NCI-H2227 treated with DMSO at 0.1 percent for 48 hours (cell line): ENCODE data around the gene PTPRT.

Experiments used
- DNase-seq: peaks from one replicate; lab custom pipeline; 2025; lab: John Stamatoyannopoulos, UW

Gene PTPRT

DNA sequence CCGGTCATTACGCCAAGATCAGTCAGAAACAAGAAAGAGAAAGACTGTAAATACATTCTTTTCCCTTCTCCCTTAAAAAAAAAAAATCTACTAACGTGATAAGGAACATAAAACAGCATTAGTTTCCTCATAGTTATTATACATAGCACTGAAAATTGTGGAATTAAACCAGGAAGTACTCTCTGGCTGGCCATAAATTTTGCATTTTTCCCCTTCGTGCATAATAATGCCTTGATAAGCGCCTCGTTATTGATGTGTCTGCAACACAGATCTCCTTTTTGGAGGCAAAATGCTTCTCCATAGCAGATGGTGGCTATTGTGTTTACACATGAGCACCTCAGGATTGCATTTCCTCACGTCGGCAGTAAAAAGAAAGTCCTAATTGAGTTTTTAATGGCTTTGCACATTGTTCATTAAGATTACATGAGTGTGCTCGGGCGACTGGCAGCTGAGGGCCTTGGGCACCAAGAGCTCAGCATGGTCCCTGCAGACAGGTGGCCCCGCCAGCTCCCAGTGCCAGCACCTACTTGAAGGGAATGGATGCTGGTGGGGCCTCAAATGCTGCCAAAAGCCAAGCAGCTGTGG is 394.5 kb downstream of the PTPRT start:
- no peak for DNase-seq

DNA sequence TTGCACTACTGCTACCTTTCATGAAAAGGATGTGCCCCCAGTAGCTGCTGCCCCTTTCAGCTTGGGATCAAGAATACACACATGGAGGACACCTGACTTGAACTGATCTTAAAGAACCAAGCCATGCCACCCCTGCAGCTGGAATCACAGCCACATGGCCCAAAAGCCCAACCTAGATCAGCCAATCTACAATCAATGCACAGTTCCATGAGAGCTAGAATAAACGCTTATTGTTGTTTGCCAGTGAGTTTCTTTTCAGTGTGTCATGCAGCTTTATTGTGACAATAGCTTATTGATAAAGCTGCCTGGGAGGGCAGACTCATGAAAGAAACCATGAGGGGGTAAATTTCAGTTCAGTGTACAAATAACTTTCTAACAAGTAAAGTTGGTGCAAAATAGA is 397.7 kb downstream of the PTPRT start:
- no peak for DNase-seq

DNA sequence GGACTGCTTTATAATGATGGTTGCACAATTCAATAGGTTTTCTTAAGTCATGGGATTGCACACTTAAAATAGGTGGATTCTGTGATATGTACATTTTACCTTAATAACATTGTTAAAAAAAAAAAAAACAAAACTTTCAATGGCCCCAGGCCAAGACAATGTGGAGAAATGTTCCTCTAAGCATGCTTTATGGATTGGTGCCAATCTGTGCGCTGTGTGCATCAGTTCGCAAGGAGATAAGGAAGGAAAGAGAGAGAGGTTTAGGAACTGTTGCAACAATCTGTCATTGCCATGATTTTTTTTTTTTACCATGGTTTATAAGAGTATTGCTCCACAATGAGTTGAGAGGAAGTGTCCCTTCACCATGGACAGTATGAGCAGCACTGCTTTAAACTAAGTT is 399.6 kb downstream of the PTPRT start:
- no peak for DNase-seq

DNA sequence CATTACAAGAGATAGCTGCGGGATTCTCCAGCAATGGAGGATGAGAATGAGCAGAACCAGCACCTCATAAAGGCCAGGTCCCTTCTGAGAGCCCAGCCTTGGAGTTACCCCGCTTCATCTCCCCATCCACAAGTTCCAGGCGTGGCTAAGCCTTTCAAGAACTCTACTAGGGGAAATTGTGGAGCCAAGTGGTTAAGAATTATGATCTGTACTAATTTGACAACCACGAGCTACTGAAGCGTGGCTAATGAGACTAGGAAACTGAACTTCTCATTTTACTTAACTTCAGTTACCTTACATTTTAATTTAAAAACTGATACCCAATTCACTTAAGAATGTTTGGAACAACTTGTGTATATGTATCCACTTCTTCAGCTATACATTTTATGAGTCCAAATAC is 401.0 kb downstream of the PTPRT start:
- DNase-seq = no peak

DNA sequence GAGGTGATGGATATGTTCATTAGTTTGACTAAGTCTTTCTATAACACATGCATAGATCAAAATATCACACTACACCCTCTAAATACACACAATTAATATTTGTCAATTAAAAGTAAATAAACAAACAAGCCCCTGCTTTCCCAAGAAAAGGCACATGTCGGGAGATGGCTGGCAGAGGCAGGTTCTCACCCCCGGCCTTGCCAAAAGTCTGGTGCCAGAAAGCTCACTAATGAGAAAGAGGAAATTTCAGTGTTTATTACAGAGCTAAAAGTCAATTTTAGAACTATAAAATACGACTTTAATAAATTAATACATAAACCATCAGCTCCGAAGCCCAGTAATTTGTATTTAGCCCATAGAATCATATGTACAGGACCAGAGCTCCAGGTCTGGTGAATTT is 404.7 kb downstream of the PTPRT start:
- no peak for DNase-seq

DNA sequence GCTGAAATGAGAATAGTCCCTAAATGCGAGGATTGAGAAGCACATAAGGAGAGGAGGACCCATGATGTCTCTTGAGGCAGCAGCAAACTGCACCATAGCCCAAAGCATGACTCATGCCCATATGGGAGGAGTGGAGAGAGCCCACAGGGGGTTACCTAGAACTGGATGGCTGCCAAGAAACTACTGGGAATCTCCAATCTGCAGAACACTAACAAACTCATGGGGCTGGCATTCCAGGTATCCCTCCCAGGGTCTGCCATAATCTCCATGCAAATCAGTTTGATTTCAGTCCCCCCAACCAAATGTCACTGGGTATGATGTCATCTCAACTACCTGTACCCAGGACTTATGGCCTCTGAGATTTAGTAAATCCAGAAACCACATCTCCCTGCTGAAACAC is 410.5 kb downstream of the PTPRT start:
- no peak for DNase-seq

DNA sequence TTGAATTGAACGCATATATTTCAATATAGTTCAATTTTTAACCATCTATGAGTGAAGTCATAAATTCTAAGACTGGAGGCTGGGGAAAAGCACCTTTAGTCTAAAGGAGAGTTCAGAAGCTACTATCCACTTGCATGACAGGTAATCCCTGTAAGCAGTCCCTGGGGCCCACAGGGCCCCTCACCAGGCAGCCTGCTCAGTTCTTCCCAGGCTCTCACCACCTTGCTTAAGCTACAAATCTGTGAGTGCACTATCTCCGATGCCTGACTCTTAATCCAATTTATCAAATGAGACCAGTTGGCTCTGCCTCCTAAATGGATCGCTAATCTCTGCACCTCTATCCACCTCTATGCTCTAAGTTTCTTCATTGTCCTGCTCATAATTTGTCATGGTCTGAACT is 413.8 kb downstream of the PTPRT start:
- no peak for DNase-seq

DNA sequence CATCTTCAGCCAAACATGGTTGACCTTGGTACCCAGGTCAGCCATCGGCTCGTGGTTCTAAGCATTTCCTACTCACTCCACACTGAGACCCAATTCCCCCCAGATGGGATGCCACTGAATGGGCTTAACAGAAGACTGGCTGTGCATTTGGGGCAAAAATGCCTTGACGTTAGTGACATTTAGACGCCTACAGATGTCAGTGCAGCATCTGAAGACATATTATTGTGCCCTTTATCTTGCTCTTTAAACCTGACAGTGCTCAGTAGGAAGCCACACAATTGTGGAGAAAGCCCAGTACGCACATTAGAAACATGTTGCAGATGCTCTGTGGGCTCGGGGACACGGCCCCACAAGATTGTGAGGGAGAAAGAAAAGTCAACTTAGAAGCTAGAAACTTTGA is 414.7 kb downstream of the PTPRT start:
- DNase-seq = no peak

DNA sequence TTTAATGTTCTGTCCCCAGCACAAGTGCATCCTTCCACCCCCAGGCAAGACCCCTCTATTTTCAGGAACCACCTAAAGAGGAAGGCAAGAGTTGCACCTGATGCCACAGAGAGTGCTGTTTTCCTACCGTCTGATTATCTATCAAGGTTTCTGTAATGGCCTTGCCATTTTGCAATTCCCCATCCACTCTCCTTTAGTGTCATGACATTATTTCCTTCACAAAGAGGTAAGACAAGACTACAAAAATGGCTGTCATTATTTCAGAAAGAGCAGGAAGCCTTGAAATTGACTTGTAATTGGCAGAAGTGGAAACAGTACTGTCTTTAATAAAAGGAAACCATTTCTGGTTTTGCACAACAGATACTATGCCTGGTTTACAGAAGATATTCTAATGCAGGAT is 426.7 kb downstream of the PTPRT start:
- no peak for DNase-seq

DNA sequence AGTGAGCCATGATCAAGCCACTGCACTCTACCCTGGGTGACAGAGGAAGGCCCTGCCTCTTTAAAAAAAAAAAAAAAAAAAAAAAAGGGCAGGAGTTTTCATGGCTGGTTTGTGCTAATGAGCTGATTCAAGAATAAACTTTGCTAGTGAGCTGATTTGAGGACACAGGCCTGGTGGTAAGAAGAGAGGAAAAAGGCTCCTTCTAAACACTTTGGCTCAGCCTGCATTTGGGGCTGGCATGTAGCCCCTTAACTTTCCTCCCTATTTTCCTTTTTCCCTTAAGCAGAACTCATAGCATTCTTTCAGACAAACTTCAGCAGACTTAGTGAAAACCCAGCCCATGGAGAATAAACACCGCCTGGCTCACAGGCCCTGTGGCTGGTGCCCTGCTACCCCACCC is 432.7 kb downstream of the PTPRT start:
- DNase-seq = no peak

DNA sequence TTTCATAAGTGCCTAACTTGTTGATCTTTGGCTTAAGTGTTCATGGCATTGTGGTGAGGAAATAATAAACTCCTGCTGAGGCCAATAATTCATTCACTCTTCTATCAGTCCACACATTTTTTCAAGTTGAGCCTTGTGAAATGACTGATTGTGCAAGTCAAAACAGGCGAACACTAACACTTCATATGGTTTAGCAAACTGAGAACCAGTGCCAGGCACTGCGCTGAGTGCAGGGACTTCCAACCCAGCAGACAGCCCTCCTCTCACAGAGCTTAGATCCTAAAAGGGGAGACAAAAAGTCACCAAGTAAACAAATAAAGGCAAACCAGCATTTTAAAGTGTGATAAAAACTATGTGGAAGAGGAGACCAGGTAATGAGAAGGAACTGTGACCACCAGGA is 435.0 kb downstream of the PTPRT start:
- DNase-seq = no peak

DNA sequence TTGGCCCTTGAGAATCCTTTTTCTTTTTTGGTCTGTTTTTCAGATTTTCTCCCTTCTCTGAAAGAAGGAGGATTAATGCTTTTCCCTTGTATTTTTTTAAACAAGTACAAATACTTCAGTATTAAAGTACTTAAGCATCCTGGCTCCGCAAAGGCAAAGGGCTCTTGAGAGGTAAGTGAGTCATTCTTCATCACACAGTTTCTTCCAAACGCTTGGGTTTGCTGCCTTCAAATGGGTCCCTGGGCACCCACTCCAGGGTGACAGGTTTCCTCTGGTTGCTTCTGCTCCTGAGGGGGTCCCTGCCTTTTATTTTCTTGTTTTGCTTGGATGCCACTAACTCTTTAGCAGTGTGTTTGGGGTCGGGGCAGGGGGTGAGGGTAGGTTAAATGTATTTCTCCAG is 437.1 kb downstream of the PTPRT start:
- DNase-seq = no peak

DNA sequence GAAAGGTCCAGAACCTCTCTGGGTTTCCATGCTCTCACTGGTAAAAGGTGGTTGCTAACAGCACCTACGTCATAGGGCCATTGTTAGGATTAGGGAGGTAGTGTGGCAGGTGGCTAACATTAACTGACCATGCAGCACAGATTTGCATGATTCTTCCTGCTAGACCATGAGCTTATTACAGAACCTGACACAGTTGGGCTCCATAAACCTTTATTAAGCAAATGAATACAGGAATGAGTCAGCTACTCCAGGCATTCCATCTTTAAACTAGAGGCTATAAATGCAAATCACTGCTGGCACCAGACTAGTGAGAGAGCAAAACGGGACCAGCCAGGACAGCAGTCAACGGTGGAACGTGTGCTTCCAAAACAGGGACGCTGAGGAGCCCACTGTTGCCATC is 440.1 kb downstream of the PTPRT start:
- DNase-seq = no peak

DNA sequence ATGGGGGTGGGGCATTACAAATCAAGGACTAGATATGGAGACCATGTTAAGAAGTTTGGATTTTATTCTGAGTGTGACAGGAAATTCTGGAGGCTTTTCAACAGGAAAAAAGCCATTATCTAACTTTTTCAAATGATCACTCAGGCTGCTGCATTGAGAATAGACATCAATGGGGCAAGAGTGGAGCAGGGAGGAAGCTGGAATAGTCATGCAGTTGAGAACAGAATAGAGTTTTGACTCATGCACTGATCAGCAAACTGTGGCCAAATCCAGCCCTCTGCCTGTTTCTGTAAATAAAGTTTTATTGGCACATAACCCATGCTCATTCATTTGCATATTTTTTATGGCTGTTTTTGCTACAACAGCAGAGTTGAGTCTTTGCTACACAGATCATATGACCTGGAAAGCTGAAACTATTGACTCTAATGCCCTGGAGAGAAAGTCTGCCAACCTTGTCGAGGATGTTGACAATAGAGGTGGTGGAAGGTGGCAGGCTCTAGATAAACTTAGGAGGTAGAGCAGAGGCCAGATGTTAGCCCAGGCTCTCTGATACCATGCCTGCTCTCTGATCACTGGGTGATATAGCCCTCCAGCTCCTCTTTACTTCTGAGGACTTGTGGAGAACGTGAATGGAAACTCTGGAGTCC is 441.8 kb downstream of the PTPRT start:
- DNase-seq = no peak

DNA sequence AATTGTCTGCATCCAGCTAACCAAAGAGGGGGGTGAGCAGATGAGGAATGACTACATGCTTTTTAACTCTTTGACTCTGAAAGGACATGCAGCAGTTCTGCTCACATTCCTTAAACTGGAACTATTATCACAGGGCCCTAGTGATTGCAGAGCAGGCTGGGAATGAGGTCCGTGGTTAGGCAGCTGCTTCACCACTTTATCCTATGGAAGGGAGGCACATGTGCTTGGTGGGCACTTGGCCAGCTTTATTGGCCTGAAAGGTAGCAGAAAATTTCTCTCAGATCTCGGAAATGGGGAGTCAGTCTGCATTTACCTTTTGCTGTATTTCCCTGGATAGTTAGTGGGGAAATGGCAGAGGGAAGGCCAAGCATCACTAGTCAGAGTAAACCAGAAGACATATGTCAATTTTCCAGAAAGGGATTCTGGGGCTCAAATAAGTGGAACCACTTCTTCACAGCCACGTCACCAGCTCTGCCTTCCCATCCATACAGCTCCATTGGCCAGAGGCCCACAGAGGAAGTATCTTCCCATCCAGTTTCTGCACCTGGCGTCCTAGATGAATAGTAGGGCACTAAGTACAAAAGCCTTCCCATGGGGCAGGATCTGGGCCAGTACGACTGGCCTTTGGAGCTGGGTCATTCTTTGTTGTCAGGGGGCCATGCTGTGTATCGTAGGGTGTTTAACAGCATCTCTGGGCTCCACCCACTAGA is 444.8 kb downstream of the PTPRT start:
- no peak for DNase-seq

DNA sequence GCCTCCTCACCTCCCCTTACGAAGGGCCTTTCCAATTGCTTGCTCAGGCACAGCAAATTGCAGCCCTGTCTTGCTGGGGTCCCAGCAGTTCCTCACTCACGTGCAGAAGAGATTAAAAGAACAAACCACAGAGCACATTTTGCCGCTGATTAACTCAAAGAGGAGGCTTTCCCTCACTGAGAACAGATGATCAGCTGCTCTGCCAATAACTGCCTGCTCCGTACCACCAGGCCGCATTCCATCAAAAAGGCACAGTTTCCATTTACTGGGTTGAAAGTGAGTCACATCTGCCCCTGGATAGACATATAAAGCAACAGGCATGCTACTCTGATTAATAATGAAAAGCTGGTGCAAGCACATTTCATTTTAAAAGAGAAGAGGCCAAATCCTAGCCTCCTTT is 446.8 kb downstream of the PTPRT start:
- no peak for DNase-seq

DNA sequence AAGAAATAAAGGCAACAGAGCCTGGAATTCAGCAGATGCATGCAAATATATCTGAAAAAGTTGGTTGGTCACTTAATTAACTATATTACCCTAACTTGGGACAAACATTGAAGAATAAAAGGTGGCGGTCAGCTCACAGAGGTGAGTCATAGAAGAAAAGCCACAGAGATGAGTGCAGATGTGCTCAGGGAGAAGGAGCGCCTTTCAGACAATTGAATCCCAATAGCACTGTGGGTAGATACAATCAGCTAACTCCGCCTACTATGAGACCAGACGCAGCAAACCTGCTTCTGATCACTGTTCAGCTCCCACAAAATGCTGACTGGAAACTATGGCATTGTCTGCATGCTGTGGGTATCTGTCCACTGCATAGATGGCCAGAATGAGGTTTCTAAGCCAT is 447.8 kb downstream of the PTPRT start:
- no peak for DNase-seq

DNA sequence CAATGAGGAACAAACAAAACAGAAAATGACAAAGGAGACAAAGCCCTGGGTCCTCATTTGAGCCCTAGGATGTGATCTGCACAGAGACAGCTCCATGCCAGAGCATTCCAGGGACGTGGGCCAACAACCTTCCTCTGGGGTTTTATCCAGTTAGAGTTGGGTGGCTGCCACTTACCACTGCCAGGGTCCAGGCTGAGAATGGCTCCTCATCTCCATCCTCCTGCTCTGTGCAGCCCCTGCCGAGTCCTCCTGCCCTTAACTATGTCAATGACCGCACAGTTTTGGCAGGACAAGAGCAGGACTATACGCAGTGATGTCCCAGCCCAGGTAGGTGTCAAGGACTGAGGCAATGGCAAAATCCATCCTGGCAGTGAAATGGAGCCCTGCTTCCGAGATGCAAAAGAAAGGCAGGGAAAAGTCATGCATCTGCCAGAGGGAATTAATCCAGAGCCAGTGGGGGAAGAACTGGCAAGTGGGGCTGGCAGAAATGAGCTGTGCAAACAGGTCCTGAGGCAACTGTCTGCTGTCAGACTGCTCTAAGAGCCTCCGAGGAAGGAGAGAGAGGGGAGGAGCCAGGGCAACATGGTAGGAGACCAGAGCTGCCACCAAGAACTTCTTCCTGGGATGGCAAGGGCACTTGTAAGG is 449.4 kb downstream of the PTPRT start:
- no peak for DNase-seq

DNA sequence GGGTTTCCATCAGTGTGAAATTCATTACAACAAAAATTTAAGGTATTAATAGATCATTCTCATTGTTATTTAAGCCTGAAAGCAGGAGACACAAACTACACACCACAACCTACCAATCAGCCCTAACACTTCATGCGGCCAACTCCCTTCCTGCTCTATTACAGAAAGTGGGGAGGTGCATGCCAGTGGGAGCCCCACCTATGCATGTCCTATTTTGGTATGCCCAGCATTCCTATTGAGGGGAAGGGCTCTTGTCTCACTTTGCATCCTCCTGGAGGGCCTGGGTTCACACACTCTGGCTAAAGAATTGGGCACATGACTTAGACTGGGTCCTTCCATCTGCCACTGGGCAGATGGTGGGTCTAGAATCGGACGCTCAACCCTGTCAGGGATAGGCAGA is 450.0 kb downstream of the PTPRT start:
- DNase-seq = no peak

DNA sequence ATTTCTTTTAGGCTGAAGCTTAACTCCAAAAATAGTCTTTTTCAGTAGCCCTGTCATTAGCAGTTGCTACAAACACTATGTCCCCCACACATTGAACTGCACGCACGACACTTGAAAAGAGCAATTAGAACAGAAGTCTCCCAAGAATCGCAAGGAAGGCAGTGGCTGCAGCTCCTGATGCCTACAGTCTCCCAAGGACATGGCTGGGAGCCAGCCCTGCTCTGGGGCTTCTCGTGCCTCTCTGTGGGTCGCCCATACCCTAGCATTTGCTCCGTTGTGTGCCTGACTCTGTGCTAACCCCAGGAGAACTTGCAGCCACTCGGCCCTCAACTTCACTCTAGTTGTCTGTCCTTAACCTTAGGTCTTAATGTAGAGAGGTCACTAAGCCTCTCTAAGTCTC is 454.2 kb downstream of the PTPRT start:
- no peak for DNase-seq

DNA sequence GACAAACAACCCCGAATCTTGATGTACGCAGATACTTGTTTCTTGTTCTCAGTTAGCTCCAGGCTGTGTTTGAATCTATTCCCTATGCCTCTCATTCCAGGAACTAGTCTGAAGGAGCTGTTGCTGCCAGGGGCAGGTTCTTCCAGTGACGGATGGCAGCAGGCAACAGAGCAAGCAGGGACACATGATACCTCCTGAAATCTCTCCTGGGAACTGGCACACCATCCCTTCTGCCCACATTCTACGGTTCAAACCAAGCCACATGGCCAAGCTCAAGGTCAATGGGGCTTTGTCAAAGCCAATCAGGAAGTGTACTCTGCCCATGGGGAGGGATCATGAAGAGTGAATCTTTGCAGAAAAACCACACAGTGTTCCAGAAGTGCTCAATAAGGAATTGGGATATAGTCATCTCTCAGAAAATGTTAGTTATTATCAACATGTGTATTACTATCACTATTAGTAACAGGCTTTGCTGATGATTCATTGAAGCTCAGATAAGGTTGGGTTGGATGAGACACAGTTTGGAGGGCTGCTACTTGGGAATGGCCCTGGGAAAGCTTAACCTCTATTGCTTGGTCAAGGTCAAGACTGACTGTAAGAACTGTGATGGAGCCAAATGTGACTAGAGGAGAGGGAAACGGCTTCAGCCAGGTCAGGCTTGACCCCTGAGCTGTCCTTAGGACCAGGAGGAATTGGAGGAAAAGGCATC is 454.9 kb downstream of the PTPRT start:
- no peak for DNase-seq

DNA sequence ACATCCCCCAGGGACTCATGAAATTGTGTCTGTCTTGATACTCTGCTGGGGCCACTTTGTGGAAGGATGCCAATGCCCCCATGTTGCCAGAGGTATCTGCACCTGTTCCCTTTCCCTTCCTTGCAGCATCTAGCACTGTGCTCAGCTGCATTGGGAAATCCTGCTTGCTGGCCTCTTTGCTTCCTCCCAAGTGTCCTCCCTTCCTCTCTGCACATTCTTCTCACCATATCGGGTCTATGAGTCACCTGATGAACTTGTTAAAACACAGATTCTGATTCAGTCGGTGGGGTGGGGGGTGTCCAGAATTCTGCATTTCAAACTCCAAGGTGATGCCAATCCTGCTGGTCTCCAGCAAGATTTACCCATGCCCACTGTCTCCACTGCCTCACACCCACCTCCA is 467.8 kb downstream of the PTPRT start:
- no peak for DNase-seq
